Heart right ventricle (tissue), 16 donors: Measurements from ENCODE around the gene MPRIP. TPM values are rescaled to one million over a fixed set of nuclear protein-coding genes. Genes with fewer than 3 reads are reported as not detected.

Experiments used
- ATAC-seq, 8 donors: fragments of 200-7000 bp; cut with Tn5 transposase; one replicate each; pipeline ENCODE4 v1.9.1; 2020; ENCODE audit warnings: mild to moderate bottlenecking in 8 of 8, moderate library complexity in 8 of 8, moderate number of reproducible peaks in 1 of 8
- DNase-seq, 2 donors: peaks; one replicate each; pipeline ENCODE4 v3.0.0-alpha.2; 2020
- H3K27ac ChIP-seq, 10 donors: fragments of 200-600 bp; sonication (generic) in 2 of 10; one replicate each; pipeline versions ENCODE4 v1.5.0 to v1.8.0; 2020 to 2022; ENCODE audit warnings: mild to moderate bottlenecking in 3 of 10
- H3K27me3 ChIP-seq, 7 donors: fragments of 200-600 bp; one replicate each; pipeline ENCODE4 v1.8.0; 2021 to 2022; ENCODE audit warnings: mild to moderate bottlenecking in 2 of 7
- H3K36me3 ChIP-seq, 9 donors: fragments of 200-600 bp; sonication (generic) in 1 of 9; one replicate each; pipeline versions ENCODE4 v1.5.0 to v1.8.0; 2020 to 2022; ENCODE audit warnings: mild to moderate bottlenecking in 2 of 9
- H3K4me1 ChIP-seq, 9 donors: fragments of 200-600 bp; sonication (generic) in 1 of 9; one replicate each; pipeline versions ENCODE4 v1.5.0 to v1.8.0; 2020 to 2022; ENCODE audit warnings: mild to moderate bottlenecking in 4 of 9
- H3K4me3 ChIP-seq, 10 donors: fragments of 200-600 bp; sonication (generic) in 2 of 10; one replicate each; pipeline versions ENCODE4 v1.5.0 to v1.8.0; 2020 to 2022; ENCODE audit warnings: mild to moderate bottlenecking in 7 of 10, moderate library complexity in 2 of 10
- H3K9me3 ChIP-seq, 11 donors: fragments of 200-600 bp in 10 of 11; sonication (generic) in 2 of 11; one replicate each; pipeline versions ENCODE4 v1.5.0 to v1.8.0; 2013 to 2022; ENCODE audit warnings: mild to moderate bottlenecking in 2 of 11, control low read depth in 1 of 11, moderate library complexity in 1 of 11
- WGBS, 2 donors: extraction: QIAGEN DNeasy Blood & Tissue Kit; methylation state at CpG; one replicate each; pipeline ENCODE4 v1.1.7; 2013; ENCODE audit warnings: inconsistent platforms in 1 of 2; 5-methylcytosine and 5-hydroxymethylcytosine counted together
- intact Hi-C, 10 donors: fragments of 100-400 bp; cut with DNase I; formaldehyde crosslinking; loops; one replicate each; pipeline versions ENCODE4 v1.11.1 to v1.14.2; 2022
- polyA plus RNA-seq, 2 donors: library from polyadenylated mRNA; stranded (reverse); fragments of 200-250 nt; gene quantifications; one replicate each; pipeline ENCODE4 v1.2.3, GENCODE V29; 2013
- total RNA-seq, 10 donors: library from RNA; stranded (reverse); fragmentation: NEBNext Ultra II Directional in 3 of 10; extraction: Animal tissue kit (Norgen Biotek cat#: 25700) in 3 of 10; gene quantifications; one replicate each; pipeline versions ENCODE4 v1.2.1 to v1.2.4, GENCODE V29; 2021 to 2023
- TF ChIP-seq, protein P1 (sequence below), 9 donors: fragments of 200-600 bp; sonication (generic) in 2 of 9; IDR thresholded peaks; one replicate each; pipeline versions ENCODE4 v1.5.0 to v1.8.0; 2021 to 2022; ENCODE audit warnings: antibody characterized with exemption in 9 of 9, mild to moderate bottlenecking in 5 of 9, moderate library complexity in 1 of 9
- donor health status: Arrhythmogenic right ventricular cardiomyopathy.
- donor health status: ischemic (EF 13 %, LVEDD 7.1; RV severe dilation, severe dysfunction).
- donor health status: healthy with polysubstance abuse.
- donor health status: DM: no; HTN: yes; CAD: no.
- donor health status: DM: no; HTN: no; CAD: no.
- donor health status: ischemic (EF 25% LVEDD 6.9; RV normal size, moderate dysfunction).
- donor health status: ischemic (EF 25% LVEDD 5.7; RV mildly dilated, moderate dysfunction).
- donor health status: healthy.
- donor health status: DM: yes; HTN: yes; CAD: no.
- donor health status: Ischemic cardiomyopathy.
- donor health status: ischemic (EF 35%, LVEDD 5.7; RV mildly dilated, moderate dysfunction).
- donor health status: nonischemic (EF 11% LVEDD 7.7; RV severe dilation, severe dysfunction).
- donor health status: DM: yes; HTN: yes; CAD: no.
- donor health status: PGD.
- donor health status: ischemic (EF 29% LVEDD 5.4; RV normal size, mild dysfunction).
- donor health status: nonischemic (EF 23%, LVEDD 6.1; RV moderate dilation, normal function).

Gene MPRIP
- total and polyA plus RNA-seq, 12 donors, result 225 to 409 (median 321) TPM

DNA sequence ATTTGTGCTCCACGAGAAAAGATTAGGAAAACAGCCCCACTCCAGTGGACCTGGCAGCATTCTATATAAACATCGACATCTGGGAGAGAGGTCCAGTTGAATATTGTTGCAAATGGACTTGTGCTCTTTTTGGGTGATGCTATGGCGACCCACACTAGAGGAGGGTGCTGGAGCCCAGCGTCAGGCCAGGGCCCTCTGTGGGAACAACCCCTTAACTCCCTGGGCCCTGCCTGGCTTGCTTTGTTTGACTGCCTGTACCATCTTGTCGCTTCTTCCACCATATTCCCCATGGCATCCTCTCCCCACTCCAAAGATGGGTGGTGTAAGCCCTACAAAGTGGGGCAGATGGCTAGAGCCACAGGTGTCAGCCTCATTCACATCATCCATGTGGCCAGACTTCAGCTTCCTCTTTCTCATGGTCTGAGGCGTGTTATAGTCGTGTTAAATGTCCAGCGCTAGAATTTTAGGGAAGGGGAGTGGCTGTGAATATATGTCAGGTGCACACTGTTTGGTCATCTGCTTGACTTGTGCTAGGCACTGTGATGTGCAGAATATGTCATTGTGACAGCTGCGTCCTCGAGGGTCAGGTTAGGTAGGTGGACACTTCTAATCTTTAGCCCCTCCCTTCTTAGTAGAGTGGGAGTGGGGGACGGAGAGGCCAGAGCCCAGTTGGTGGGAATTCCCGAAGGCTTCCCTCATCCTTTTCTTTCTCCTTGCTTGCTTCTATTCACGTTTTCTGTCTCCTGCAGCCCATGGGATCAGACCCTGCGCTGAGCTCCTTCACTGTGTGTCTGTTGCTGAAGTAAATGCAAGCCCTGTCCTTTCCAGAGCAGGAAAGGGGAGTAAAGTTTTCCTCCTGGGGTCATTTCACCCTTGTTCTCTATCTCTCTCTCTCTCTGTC, 49.8 kb downstream of the MPRIP start:
- TF ChIP-seq, protein P1, sequence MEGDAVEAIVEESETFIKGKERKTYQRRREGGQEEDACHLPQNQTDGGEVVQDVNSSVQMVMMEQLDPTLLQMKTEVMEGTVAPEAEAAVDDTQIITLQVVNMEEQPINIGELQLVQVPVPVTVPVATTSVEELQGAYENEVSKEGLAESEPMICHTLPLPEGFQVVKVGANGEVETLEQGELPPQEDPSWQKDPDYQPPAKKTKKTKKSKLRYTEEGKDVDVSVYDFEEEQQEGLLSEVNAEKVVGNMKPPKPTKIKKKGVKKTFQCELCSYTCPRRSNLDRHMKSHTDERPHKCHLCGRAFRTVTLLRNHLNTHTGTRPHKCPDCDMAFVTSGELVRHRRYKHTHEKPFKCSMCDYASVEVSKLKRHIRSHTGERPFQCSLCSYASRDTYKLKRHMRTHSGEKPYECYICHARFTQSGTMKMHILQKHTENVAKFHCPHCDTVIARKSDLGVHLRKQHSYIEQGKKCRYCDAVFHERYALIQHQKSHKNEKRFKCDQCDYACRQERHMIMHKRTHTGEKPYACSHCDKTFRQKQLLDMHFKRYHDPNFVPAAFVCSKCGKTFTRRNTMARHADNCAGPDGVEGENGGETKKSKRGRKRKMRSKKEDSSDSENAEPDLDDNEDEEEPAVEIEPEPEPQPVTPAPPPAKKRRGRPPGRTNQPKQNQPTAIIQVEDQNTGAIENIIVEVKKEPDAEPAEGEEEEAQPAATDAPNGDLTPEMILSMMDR (IDR thresholded peaks at IDR 0.05), result no peak
- H3K4me1 ChIP-seq, result peaks cover 34 to 100% (median 87%) of the 10 kb centered on the region in 9 donors
- H3K27me3 ChIP-seq, result no peaks in the 10 kb centered on the region
- no peak overlapping the region for H3K4me3 ChIP-seq
- 75 to 82% methylated on average over 14 of the region's 14 CpGs for WGBS, 2 donors
- intact Hi-C loops, result loop anchor here in 1 of 10 donors (10.0 kb wide), 1 partner anchor 47 kb away; the partner anchor contains the start of gene MPRIP
- DNase-seq, result no peak
- no peaks in the 10 kb centered on the region for H3K9me3 ChIP-seq
- peaks cover 0 to 39% (median 0%) of the 10 kb centered on the region in 9 donors for H3K36me3 ChIP-seq
- peak overlapping the region in 6 of 10 donors; percentile 15 to 73 (median 54) for H3K27ac ChIP-seq
- ATAC-seq, result no peak

DNA sequence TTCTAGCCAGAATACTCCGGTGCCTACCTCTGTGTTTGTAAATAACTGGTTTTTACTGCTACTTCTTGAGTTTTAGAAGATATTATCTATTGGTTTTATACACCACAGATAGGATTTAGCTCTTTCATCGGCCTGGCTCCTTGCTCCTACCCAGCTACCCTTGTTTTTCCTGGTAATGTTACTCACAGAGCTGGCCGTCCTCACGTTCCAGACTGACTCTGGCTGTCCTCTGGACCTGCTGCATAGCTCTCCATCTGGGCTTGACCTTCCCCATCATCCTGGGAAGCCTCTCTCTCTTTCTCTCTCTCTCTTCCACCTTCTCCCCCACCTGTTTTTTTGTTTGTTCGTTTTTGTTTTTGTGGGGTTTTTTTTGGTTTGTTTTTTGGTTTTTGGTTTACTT, 51.5 kb downstream of the MPRIP start:
- H3K4me1 ChIP-seq, result peaks cover 44 to 100% (median 87%) of the 10 kb centered on the region in 9 donors
- TF ChIP-seq, protein P1 (IDR thresholded peaks at IDR 0.05), result no peak
- peak in 2 of 8 donors; percentile 40 to 50 for ATAC-seq
- no peak for DNase-seq
- intact Hi-C loops, result loop anchor here in 2 of 10 donors (1.0 to 10.0 kb wide), 2 partner anchors 49 to 93 kb away; partner anchors contain the start of gene MPRIP (in 1 of the 2)
- WGBS, 2 donors, result 41 to 51% methylated on average over 5 of the region's 5 CpGs
- H3K9me3 ChIP-seq, result no peaks in the 10 kb centered on the region
- H3K4me3 ChIP-seq, result no peak overlapping the region
- H3K27ac ChIP-seq, result peak overlapping the region in 8 of 10 donors; percentile 8 to 73 (median 52)
- H3K36me3 ChIP-seq, result peaks cover 0 to 37% (median 0%) of the 10 kb centered on the region in 9 donors
- H3K27me3 ChIP-seq, result no peaks in the 10 kb centered on the region

DNA sequence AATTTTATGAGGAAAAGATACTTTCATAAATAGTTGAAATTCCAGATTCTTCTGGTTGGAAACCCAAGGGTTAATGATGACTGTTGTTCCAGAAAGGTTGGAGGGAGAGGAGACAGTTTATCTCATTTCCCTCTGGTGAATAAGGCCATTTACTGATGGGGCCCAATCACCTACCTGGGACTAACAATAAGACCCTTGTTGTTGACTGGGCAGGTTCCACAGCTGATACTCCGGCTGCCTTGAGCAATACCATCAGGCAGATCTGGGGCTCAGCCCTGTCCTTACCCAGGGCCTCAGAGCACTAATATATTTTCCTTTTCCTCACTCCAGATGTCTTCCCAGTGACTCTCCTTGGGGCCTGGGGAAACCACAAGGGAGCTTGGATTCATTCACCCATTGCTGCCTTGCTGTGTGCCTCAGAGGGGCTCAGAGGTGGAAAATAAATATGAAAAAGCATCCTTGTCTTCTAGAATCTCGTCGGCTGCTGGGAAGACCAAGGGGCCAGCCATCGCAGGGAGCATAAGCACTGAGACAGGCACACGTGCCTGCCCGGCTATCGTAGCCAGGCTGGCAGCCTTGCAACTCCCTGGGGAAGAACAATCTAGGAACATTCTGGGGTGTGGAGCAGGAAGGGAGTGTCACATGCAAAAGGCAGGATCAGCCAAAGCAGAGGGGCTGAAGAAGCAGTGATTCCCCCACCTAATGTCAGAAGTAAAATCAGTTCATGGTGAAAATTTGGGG, 54.4 kb downstream of the MPRIP start:
- no peak for DNase-seq
- H3K27me3 ChIP-seq, result no peaks in the 10 kb centered on the region
- intact Hi-C loops, result loop anchor here in 3 of 10 donors (5.0 to 10.0 kb wide), 3 partner anchors 44 to 54 kb away; partner anchors contain the start of gene MPRIP (in 2 of the 3)
- peak overlapping the region in 9 of 10 donors; percentile 26 to 90 (median 73) for H3K27ac ChIP-seq
- peaks cover 40 to 100% (median 82%) of the 10 kb centered on the region in 9 donors for H3K4me1 ChIP-seq
- H3K36me3 ChIP-seq, result peaks cover 0 to 21% (median 0%) of the 10 kb centered on the region in 9 donors
- ATAC-seq, result peak in 6 of 8 donors; percentile 21 to 70 (median 36)
- TF ChIP-seq, protein P1 (IDR thresholded peaks at IDR 0.05), result no peak
- WGBS, 2 donors, result 24 to 32% methylated on average over 7 of the region's 7 CpGs
- no peaks in the 10 kb centered on the region for H3K9me3 ChIP-seq
- no peak overlapping the region for H3K4me3 ChIP-seq
